ENCODE measurements around the gene APCDD1. TPM values are rescaled to one million over a fixed set of nuclear protein-coding genes. Genes with fewer than 3 reads are reported as not detected.

The APCDD1 gene
- total and polyA plus RNA-seq, 2 of the 13 experiments (the other 11 are each of a cell fraction or from before 2014, with no cell fraction given): 2.1 to 8.6 TPM

DNA sequence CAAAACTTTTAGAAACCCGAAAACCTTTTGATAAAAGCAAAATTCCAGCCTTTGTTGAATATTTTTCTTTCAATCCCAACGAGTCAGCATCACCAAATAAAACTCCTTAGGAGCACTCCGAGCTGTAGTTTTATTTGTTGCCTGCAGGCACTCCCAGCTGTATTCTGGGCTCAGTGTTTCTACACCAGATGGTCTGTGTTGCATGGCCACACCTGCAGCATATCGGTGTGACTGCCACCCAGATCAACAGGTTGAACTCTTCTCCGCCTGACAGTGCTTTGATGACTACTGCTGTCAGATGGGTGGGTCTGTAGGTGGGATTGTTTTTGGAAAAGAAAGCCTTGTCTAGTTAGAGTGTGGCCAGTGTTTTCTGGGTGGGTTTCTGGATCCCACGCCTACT lies 32.7 kb downstream of the APCDD1 start:
- CTCF ChIA-PET (ENCODE audit: low intra/inter-chr PET ratio, low total read pairs): no interaction called here
- Histone ChIP-seq H3K79me2 (ENCODE audit: insufficient read depth, low read length) (no peaks in the 10 kb centered on the region), H3K27ac (ENCODE audit: extremely low read length, insufficient read depth, low read length) (no peak overlapping the region), H3K27me3 (ENCODE audit: control insufficient read depth in 1 of 2, insufficient read depth in 2 of 2, low read length in 2 of 2) (no peaks in the 10 kb centered on the region), H3K9ac (ENCODE audit: insufficient read depth, low read depth, low read length) (no peak overlapping the region), H3K4me2 (ENCODE audit: low read depth, low read length) (no peak overlapping the region), H2AFZ (ENCODE audit: low read length) (no peak overlapping the region), H3K36me3 (replicated peaks in 1 of 2; ENCODE audit: control insufficient read depth in 1 of 2, insufficient read depth in 2 of 2, low read length in 2 of 2) (no peaks in the 10 kb centered on the region), H3K4me1 (ENCODE audit: insufficient read depth, low read length) (peaks cover 6% of the 10 kb centered on the region), H3K9me3 (ENCODE audit: low read length) (no peaks in the 10 kb centered on the region), H4K20me1 (ENCODE audit: insufficient read depth, low read length) (no peaks in the 10 kb centered on the region), H3K4me3 (replicated peaks in 1 of 3; ENCODE audit: insufficient read depth in 1 of 3, low read depth in 2 of 3, low read length in 3 of 3) (no peak overlapping the region)
- FAIRE-seq (no peak), ATAC-seq (no peak), DNase-seq (ENCODE audit: low spot score) (no peak)
- no TSS peak for BruUV-seq (replicated peaks)
- TF ChIP-seq MAF1 (CRISPR knock-in tag; IDR thresholded peaks at IDR 0.05; ENCODE audit: borderline replicate concordance) (no peak), NAIF1 (CRISPR knock-in tag; IDR thresholded peaks at IDR 0.05; ENCODE audit: borderline replicate concordance) (no peak), KDM1A (CRISPR knock-in tag; IDR thresholded peaks at IDR 0.05) (no peak), ARNT2 (CRISPR knock-in tag; IDR thresholded peaks at IDR 0.05; ENCODE audit: low read depth) (no peak), IKZF1 (IDR thresholded peaks at IDR 0.05) (no peak), ZNF616 (CRISPR knock-in tag; IDR thresholded peaks at IDR 0.05; ENCODE audit: low read depth) (no peak), SATB2 (CRISPR knock-in tag; IDR thresholded peaks at IDR 0.05) (no peak), PHB2 (IDR thresholded peaks at IDR 0.05; ENCODE audit: partially characterized antibody) (no peak), NFYC (CRISPR knock-in tag; IDR thresholded peaks at IDR 0.05) (no peak), ZNF776 (CRISPR knock-in tag; IDR thresholded peaks at IDR 0.05) (no peak), FOXK2 (IDR thresholded peaks at IDR 0.05) (no peak), ZNF737 (CRISPR knock-in tag; IDR thresholded peaks at IDR 0.05; ENCODE audit: borderline replicate concordance) (no peak), HDAC6 (IDR thresholded peaks at IDR 0.05; ENCODE audit: low read depth, low read length) (no peak)
- TF ChIP-seq, protein P1, sequence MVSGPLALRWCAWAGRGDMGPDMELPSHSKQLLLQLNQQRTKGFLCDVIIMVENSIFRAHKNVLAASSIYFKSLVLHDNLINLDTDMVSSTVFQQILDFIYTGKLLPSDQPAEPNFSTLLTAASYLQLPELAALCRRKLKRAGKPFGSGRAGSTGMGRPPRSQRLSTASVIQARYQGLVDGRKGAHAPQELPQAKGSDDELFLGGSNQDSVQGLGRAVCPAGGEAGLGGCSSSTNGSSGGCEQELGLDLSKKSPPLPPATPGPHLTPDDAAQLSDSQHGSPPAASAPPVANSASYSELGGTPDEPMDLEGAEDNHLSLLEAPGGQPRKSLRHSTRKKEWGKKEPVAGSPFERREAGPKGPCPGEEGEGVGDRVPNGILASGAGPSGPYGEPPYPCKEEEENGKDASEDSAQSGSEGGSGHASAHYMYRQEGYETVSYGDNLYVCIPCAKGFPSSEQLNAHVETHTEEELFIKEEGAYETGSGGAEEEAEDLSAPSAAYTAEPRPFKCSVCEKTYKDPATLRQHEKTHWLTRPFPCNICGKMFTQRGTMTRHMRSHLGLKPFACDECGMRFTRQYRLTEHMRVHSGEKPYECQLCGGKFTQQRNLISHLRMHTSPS (CRISPR knock-in tag; IDR thresholded peaks at IDR 0.05; ENCODE audit: low read depth): no peak
- TF ChIP-seq, protein P2, sequence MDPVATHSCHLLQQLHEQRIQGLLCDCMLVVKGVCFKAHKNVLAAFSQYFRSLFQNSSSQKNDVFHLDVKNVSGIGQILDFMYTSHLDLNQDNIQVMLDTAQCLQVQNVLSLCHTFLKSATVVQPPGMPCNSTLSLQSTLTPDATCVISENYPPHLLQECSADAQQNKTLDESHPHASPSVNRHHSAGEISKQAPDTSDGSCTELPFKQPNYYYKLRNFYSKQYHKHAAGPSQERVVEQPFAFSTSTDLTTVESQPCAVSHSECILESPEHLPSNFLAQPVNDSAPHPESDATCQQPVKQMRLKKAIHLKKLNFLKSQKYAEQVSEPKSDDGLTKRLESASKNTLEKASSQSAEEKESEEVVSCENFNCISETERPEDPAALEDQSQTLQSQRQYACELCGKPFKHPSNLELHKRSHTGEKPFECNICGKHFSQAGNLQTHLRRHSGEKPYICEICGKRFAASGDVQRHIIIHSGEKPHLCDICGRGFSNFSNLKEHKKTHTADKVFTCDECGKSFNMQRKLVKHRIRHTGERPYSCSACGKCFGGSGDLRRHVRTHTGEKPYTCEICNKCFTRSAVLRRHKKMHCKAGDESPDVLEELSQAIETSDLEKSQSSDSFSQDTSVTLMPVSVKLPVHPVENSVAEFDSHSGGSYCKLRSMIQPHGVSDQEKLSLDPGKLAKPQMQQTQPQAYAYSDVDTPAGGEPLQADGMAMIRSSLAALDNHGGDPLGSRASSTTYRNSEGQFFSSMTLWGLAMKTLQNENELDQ (CRISPR knock-in tag; IDR thresholded peaks at IDR 0.05; ENCODE audit: borderline replicate concordance): no peak
- TF ChIP-seq, protein P3, sequence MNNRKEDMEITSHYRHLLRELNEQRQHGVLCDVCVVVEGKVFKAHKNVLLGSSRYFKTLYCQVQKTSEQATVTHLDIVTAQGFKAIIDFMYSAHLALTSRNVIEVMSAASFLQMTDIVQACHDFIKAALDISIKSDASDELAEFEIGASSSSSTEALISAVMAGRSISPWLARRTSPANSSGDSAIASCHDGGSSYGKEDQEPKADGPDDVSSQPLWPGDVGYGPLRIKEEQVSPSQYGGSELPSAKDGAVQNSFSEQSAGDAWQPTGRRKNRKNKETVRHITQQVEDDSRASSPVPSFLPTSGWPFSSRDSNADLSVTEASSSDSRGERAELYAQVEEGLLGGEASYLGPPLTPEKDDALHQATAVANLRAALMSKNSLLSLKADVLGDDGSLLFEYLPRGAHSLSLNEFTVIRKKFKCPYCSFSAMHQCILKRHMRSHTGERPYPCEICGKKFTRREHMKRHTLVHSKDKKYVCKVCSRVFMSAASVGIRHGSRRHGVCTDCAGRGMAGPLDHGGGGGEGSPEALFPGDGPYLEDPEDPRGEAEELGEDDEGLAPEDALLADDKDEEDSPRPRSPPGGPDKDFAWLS (CRISPR knock-in tag; IDR thresholded peaks at IDR 0.05; ENCODE audit: borderline replicate concordance): no peak
- TF ChIP-seq, protein P4, sequence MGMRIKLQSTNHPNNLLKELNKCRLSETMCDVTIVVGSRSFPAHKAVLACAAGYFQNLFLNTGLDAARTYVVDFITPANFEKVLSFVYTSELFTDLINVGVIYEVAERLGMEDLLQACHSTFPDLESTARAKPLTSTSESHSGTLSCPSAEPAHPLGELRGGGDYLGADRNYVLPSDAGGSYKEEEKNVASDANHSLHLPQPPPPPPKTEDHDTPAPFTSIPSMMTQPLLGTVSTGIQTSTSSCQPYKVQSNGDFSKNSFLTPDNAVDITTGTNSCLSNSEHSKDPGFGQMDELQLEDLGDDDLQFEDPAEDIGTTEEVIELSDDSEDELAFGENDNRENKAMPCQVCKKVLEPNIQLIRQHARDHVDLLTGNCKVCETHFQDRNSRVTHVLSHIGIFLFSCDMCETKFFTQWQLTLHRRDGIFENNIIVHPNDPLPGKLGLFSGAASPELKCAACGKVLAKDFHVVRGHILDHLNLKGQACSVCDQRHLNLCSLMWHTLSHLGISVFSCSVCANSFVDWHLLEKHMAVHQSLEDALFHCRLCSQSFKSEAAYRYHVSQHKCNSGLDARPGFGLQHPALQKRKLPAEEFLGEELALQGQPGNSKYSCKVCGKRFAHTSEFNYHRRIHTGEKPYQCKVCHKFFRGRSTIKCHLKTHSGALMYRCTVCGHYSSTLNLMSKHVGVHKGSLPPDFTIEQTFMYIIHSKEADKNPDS (CRISPR knock-in tag; IDR thresholded peaks at IDR 0.05): no peak
- POLR2A ChIA-PET: no interaction called here
- WGBS (ENCODE audit: low lambda C conversion rate): 67% methylated on average over 6 of the region's 6 CpGs
- intact Hi-C loops (cut with micrococcal nuclease; ENCODE audit: unreplicated experiment) (no loop called here), in situ Hi-C loops (cut with HindIII; ENCODE audit: extremely low pct_ligation_motif_present, low pct_unique_long_range_greater_than_20kb) (no loop called here)

Data from HepG2 (cell line).